ENCODE results near the gene RUVBL2.
"Not testable (repeated sequence)": the region's sequence is repeated elsewhere in the genome, so short reads cannot be mapped to it uniquely, and the experiment has no call there.

Gene RUVBL2

DNA sequence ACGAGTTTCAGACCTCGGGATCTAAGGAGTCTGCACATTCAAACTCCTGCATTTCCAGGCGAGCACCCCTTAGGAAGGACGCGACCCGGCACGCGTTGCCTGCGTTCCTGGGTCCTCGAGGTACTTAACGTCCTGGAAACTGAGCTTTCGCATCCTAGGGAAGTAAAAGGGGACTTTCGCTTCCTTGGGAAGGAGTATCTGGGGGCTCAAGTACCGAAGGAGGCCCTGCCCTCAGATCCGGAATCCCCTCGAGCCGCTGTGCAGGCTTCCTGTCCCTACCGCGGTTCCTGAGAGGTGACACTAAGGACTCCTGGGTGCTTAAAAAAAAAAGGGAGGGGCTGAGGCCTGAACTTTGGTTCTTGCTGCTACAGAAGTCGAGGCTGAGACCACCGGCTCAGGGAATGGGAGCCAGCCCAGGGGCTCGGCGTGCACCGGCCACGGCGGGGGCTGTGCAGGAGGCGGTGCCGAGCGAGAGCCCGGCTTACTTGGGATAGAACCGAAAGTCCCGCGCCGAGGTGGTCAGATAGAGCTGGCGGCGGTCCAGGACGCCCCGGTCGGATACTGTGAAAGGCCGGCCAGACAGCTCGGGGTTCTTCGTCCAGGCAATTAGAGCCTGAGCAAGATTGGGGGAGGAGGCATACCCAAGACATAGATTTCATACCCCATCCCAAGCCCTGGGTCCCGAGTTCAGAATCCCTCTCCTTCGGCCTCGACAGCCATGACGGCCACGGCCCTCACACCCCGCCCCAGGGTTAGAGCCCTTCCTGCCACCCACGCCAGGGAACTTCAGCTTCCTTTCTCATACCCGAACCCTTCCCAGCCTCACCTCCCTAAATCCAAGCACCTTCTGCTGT is 24.9 kb downstream of the RUVBL2 start:
- DNase-seq = peak; percentile 28

DNA sequence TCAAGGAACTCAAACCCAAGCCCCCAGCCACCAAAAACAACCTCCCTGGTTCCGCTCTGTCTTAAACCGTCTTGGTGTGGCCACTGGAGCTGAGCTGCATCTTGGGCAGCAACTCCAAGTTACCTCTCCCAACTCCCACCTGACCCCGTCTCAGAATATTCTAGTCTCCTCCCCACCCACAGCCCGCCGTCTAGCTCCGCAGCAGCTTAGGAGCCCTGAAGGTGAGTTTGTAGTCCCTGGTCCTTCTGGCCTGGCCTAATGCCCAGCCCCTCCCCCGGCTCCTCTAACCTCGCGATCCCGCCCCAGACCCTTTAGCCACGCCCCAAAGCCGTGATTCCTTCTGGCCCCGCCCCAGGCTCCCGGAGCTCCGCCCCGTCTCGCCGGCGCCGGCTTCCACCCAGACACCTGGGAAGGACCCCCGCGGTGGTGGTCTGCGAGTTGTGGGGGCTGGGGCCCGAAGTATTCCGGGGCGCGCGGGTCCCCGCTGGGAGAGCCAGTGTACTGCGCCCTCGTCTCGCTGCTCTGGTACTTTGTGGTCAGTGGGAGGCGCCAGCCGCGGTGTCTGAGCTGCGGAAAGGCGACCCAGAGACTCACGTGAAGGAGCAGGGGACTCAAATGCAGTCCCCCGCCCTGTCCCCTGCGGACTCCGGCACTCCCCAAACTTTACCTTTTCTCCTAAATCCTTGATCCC is 25.7 kb downstream of the RUVBL2 start:
- peak; percentile 22 for DNase-seq

GRCh38 chr19:49020342-49020741 is 26.7 kb downstream of the RUVBL2 start:
- no peak for DNase-seq

- no peak for DNase-seq
Observed at GRCh38 chr19:49020931-49021895, 27.5 kb downstream of the RUVBL2 start.

DNA sequence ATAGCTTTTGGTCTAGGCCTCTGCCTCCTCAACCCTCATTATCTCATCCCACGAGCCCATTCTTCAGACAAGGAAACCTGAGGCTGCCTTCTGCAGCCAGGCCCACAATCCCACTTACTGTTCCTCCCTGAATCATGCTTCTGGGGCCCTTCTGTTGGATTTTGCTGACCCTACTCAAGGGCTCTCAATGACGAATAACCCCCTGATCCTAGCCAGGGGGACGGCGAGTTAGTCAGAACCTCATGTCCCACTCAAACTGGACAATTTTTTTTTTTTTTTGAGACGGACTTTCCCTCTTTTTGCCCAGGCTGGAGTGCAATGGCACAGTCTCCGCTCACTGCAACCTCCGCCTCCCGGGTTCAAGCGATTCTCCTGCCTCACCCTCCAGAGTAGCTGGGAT is 28.4 kb downstream of the RUVBL2 start:
- no peak for DNase-seq

DNA sequence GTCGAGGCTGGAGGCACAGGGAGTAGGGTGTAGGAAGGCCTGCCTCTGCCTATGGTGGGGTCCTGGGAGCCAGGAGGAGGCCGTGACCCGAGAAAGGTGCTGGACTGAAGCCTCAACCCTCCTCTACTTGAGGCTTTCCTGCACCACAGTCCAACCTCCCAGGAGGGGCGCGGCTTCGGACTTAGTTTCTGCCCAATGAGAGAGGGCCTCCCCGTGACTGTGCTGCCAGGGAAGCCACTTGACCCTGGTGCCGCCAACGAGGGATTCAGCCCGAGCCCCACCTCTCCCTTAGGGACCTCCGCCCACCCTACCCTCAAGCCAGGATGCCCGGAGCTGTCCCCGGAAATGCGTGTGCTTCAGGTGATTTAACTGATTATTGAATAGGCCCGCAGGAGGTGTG is 30.5 kb downstream of the RUVBL2 start, which contains the start of gene CGB3:
CGB3 (minus strand) TSS at position 101 of the 400 bp plus-strand sequence. CDS start 362 bp downstream, outside the sequence.
- not testable (repeated sequence) for DNase-seq

DNA sequence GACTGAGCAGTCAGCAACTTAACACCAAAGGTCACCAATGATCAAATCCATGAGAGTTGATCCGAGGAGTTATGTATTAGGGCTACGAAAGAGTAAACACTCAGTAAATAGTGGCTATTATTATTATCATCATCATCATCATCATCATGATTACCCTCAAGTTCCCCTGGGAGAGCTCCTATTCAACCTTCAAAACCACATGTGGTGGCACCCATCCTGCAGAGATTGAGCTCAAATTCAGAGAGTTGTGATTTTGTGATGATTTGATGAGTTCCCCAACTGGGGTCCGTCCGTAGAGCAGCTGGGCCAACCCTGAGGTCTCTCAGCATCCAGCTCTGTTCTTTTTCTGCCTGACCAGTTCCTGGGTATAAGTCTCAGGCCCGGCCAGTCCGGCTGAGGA is 31.4 kb downstream of the RUVBL2 start:
- not testable (repeated sequence) for DNase-seq

- not testable (repeated sequence) for DNase-seq
Observed at GRCh38 chr19:49025599-49025998, 31.9 kb downstream of the RUVBL2 start.

GRCh38 chr19:49028686-49029085 is 35.0 kb downstream of the RUVBL2 start:
- DNase-seq = not testable (repeated sequence)

GRCh38 chr19:49029749-49030148 is 36.1 kb downstream of the RUVBL2 start:
- not testable (repeated sequence) for DNase-seq

- DNase-seq = not testable (repeated sequence)
Observed at GRCh38 chr19:49030323-49030722, 36.6 kb downstream of the RUVBL2 start.

DNA sequence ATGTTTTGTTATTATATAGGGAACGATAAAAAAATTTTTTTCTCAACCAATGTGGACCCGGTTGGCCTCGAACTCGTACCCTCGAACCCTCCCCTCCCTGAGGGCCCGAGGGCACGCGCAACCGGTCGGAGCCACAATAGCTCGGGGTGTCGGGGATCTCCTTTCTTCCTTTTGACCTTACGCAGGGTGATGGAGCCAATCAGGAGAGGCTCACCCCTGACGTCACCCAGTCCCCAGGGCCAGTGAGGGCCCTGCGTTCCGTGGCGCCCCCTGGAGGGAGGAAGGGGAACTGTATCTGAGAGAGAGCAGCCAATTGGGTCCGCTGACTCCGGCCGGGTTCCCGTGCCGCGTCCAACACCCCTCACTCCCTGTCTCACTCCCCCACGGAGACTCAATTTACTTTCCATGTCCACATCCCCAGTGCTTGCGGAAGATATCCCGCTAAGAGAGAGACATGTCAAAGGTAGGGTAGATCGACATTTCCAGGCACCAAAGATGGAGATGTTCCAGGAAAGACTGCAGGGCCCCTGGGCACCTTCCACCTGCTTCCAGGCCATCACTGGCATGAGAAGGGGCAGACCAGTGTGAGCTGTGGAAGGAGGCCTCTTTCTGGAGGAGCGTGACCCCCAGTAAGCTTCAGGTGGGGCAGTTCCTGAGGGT is 38.1 kb downstream of the RUVBL2 start, which contains the start of gene CGB2:
CGB2 (plus strand) TSS at position 249 of the 660 bp plus-strand sequence; CDS start at position 455, 206 bp downstream.
- peak; percentile 84 for DNase-seq

DNA sequence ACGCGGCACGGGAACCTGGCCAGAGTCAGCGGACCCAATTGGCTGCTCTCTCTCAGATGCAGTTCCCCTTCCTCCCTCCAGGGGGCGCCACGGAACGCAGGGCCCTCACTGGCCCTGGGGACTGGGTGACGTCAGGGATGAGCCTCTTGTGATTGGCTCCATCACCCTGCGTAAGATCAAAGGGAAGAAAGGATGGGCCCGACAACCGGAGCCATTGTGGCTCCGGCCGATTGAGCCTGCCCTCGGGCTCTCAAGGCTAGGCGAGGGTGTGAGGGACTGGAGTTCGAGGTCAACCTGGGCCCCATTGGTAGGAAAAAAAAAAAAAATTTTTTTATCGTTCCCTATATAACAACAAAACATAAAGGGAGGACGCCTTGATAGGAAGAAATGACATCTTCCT is 43.1 kb downstream of the RUVBL2 start, which contains the start of gene CGB1:
CGB1 (minus strand) TSS at position 81 of the 400 bp plus-strand sequence. CDS start 184 bp downstream, outside the sequence.
- DNase-seq = peak; percentile 68

- not testable (repeated sequence) for DNase-seq
Observed at GRCh38 chr19:49038111-49038510, 44.4 kb downstream of the RUVBL2 start.

GRCh38 chr19:49038557-49039276 is 45.0 kb downstream of the RUVBL2 start:
- DNase-seq = not testable (repeated sequence)

GRCh38 chr19:49039736-49040135 is 46.0 kb downstream of the RUVBL2 start:
- DNase-seq = not testable (repeated sequence)

DNA sequence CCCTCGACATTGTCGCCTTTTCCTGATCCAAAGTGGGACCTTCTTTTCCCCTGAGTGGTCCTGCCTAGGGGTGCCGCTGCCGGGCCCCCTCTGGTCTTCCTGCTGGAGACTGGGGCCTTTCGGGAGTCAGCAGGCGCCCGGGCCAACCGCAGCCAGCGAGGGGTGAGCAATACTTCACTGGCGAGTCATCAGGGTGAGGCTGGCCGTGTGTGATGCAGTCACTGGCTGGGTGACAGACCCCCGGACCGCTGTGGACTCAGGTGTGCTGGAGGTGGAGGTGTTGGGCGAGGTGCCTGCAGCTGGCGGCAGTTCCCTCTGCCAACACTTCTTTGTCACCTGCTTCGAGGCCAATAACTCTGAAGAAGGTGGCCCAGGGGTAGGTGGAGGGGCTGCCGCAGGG is 48.5 kb downstream of the RUVBL2 start:
- DNase-seq = no peak

DNA sequence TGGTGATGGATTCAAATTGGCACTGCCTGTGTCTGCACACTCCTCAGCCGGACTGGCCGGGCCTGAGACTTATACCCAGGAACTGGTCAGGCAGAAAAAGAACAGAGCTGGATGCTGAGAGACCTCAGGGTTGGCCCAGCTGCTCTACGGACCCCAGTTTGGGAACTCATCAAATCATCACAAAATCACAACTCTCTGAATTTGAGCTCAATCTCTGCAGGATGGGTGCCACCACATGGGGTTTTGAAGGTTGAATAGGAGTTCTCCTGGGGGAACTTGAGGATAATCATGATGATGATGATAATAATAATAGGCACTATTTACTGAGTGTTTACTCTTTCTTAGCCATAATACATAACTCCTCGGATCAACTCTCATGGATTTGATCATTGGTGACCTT is 49.0 kb downstream of the RUVBL2 start:
- not testable (repeated sequence) for DNase-seq

GRCh38 chr19:49043548-49043947 is 49.9 kb downstream of the RUVBL2 start, which contains the start of gene CGB5:
Gene CGB5 (plus strand): TSS chr19:49043848. CDS start chr19:49044210, 362 bp downstream.
- not testable (repeated sequence) for DNase-seq

- DNase-seq = not testable (repeated sequence)
Observed at GRCh38 chr19:49049011-49049410, 55.3 kb downstream of the RUVBL2 start, which contains the start of gene CGB8. Gene CGB8 (minus strand): TSS chr19:49049111. CDS start chr19:49048739, 372 bp downstream.

DNA sequence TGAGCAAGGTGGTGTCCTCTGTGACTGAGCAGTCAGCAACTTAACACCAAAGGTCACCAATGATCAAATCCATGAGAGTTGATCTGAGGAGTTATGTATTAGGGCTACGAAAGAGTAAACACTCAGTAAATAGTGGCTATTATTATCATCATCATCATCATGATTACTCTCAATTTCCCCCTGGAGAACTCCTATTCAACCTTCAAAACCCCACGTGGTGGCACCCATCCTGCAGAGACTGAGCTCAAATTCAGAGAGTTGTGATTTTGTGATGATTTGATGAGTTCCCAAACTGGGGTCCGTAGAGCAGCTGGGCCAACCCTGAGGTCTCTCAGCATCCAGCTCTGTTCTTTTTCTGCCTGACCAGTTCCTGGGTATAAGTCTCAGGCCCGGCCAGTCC is 56.1 kb downstream of the RUVBL2 start:
- not testable (repeated sequence) for DNase-seq
